Posterior vena cava (tissue), 2 donors: ENCODE measurements around the gene MAFG. TPM values are rescaled to one million over a fixed set of nuclear protein-coding genes. Genes with fewer than 3 reads are reported as not detected.
"Not testable (repeated sequence)": the region's sequence is repeated elsewhere in the genome, so short reads cannot be mapped to it uniquely, and the experiment has no call there.

Source experiments
- DNase-seq: peaks from one replicate; pipeline ENCODE4 v3.0.0-alpha.2; 2020; ENCODE audit warnings: low spot score
- intact Hi-C, 2 donors: fragments of 100-400 bp; cut with DNase I; formaldehyde crosslinking; loops; one replicate each; pipeline versions ENCODE4 v1.14.1 to v1.14.2; 2022 to 2023
- total RNA-seq, 2 donors: library from RNA; stranded (reverse); fragmentation: NEBNext Ultra II Directional; extraction: Animal tissue kit (Norgen Biotek cat#: 25700); gene quantifications; one replicate each; pipeline ENCODE4 v1.2.1, GENCODE V29; 2021
- donor health status: DM: yes; HTN: yes; CAD: no.
- donor health status: DM: yes; HTN: yes; CAD: no.

The MAFG gene
- total RNA-seq, 2 donors from 2014 or later, result 25.0 to 36.2 TPM

- DNase-seq, result peak; percentile 89
- intact Hi-C loops, result loop anchor here (1.0 to 5.0 kb wide), 3 partner anchors 61 to 193 kb away; no protein-coding TSS in a partner anchor
These were observed 32.0 kb upstream of the MAFG start for GRCh38 chr17:81959362-81960129.

GRCh38 chr17:81958633-81959342 lies 31.3 kb upstream of the MAFG start:
- intact Hi-C loops, result loop anchor here (2.0 to 5.0 kb wide), 2 partner anchors 62 to 194 kb away; no protein-coding TSS in a partner anchor
- DNase-seq, result no peak

GRCh38 chr17:81957691-81958432 lies 30.3 kb upstream of the MAFG start:
- intact Hi-C loops, result loop anchor here (2.0 to 5.0 kb wide), 2 partner anchors 63 to 194 kb away; no protein-coding TSS in a partner anchor
- DNase-seq, result no peak

- DNase-seq, result no peak
- intact Hi-C loops, result loop anchor here (5.0 kb wide), 1 partner anchor 195 kb away; no protein-coding TSS in a partner anchor
These were observed 29.4 kb upstream of the MAFG start for GRCh38 chr17:81956607-81957589.

GRCh38 chr17:81955756-81956544 lies 28.4 kb upstream of the MAFG start:
- DNase-seq, result no peak
- intact Hi-C loops, result loop anchor here (5.0 kb wide), 1 partner anchor 196 kb away; no protein-coding TSS in a partner anchor

GRCh38 chr17:81955058-81955681 lies 27.6 kb upstream of the MAFG start:
- no peak for DNase-seq
- intact Hi-C loops, result loop anchor here (5.0 kb wide), 1 partner anchor 197 kb away; no protein-coding TSS in a partner anchor

GRCh38 chr17:81954131-81955057 lies 26.9 kb upstream of the MAFG start:
- intact Hi-C loops, result loop anchor here (5.0 kb wide), 1 partner anchor 198 kb away; no protein-coding TSS in a partner anchor

GRCh38 chr17:81953443-81953842 lies 25.9 kb upstream of the MAFG start:
- intact Hi-C loops, DNase-seq: not testable (repeated sequence)

More at GRCh38 chr17:81954131-81955057, 26.9 kb upstream of the MAFG start:
- no peak for DNase-seq

- intact Hi-C loops, result no loop called here
- no peak for DNase-seq
These were observed 25.3 kb upstream of the MAFG start for GRCh38 chr17:81952792-81953228.

- DNase-seq, result no peak
- intact Hi-C loops, result no loop called here
These were observed 24.5 kb upstream of the MAFG start for GRCh38 chr17:81951785-81952684.

GRCh38 chr17:81950501-81950900 lies 23.0 kb upstream of the MAFG start:
- no peak for DNase-seq
- intact Hi-C loops, result no loop called here

- intact Hi-C loops, result no loop called here
- no peak for DNase-seq
These were observed 21.3 kb upstream of the MAFG start for GRCh38 chr17:81948635-81949378.

GRCh38 chr17:81947189-81947588 lies 19.7 kb upstream of the MAFG start, which contains the start of gene MYADML2:
Gene MYADML2 (minus strand): TSS chr17:81947233. CDS start chr17:81941741, 5,492 bp downstream.
- intact Hi-C loops, result no loop called here
- no peak for DNase-seq

- intact Hi-C loops, result no loop called here
- DNase-seq, result no peak
These were observed 17.3 kb upstream of the MAFG start for GRCh38 chr17:81944858-81945257.
